K562 treated with DMSO at 1 percent for 4 hours (cell line): ENCODE measurements around the gene SEZ6L2. TPM values are rescaled to one million over a fixed set of nuclear protein-coding genes. Genes with fewer than 3 reads are reported as not detected.

Source experiments
- total RNA-seq: library from RNA; unstranded; fragments of 300-600 nt; gene quantifications from 2 replicates; pipeline ENCODE4 v1.2.3, GENCODE V29; 2022; ENCODE audit not compliant: insufficient read depth

SEZ6L2 gene
- total RNA-seq: 2.0 and 2.6 TPM in 2 replicates

DNA sequence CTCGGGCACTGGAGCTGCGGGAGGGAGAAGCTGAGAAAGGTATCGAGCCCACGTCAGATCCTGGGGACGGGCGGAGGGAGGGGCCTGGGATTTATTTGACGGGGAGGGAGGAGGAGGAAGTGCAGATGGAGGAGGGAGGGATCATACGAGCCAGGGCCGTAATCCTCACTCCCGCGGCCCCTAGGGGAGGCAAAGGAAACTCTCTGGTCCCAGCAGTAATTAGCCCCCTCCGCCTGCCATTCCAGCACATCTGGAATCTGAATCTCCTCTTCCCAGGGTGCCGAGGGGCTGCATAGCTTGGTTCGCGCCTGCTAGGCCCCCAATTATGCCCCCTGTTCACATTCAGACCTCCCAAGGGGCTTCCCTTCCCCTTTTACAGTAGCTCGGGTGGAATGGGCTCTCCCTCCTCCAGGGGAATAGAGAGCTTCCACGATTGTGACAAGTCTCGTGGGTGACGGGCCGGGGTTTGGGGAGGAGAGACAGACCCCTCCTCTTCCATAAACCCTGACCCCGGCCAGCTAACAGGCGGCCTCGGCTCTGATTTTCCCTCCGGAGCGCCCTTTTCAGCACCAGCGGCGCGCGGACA lies at the start of gene SEZ6L2:
SEZ6L2 (minus strand) TSS at position 35 of the 586 bp plus-strand sequence. CDS start 531 bp downstream, outside the sequence.

DNA sequence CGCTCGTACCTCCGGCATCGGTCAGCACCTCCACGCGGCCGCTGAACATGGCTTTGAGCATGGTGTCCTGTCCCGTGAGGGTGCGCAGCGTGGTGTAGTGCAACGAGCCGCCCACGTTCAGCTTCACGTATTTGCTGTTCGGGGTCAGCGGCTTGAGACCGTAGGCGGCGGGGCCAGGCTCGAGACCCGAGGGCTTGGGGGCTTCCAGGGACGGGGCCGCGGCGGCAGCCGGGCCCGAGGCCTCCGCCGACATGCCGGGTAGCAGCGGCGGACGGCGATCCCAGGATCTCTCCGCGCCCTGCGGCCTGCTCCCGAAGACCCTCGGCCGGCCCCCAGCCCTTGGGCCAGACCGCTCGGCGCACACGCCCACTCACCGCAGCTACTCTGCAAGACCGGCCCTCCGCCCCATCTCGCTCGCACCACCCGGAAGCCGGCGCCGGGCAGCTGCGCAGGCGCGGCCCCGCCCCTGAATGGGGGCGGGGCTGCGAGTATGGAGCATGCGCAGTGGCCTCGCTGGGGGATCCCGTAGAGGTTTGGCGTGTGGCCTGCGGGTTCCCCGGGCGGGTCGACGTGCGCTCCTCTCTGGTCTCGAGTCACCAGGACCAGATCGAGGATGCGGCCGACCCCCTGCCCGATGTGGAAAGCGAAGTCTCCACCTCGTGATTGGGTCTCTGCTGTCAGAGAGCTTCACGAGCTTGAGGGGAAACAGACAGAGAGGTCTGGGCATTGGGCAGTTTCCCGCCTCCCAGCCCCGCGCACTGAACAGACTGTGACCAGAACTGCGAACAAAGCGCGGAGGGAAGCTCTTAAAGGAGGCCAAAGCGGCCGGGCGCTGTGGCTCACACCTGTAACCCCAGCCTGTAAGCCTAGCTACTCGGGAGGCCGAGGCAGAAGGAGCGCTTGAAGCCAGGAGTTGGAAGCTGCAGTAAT lies 26.7 kb upstream of the SEZ6L2 start, which contains the start of gene KCTD13:
KCTD13 (minus strand) TSS at position 446 of the 930 bp plus-strand sequence; CDS start at position 253, 193 bp downstream.

GRCh38 chr16:29900102-29900887 lies 945 bp upstream of the SEZ6L2 start, which contains the start of gene ASPHD1:
TSS of gene ASPHD1 (plus strand) at chr16:29900488. CDS start at chr16:29900972, 484 bp downstream.

GRCh38 chr16:29862884-29863668 lies 36.3 kb downstream of the SEZ6L2 start, which contains the start of gene CDIPT:
TSS of gene CDIPT (minus strand) at chr16:29863226. CDS start at chr16:29862857, 369 bp downstream.

Other genes with a start within 250 kb of the SEZ6L2 start
- gene SPN, start 236.3 kb downstream of the SEZ6L2 start, total RNA-seq: 78.9 and 139 TPM in 2 replicates
- 240 and 278 TPM in 2 replicates for gene QPRT, start 220.4 kb downstream of the SEZ6L2 start, total RNA-seq
- gene C16orf54, start 153.6 kb downstream of the SEZ6L2 start, total RNA-seq: not detected in 2 replicates
- not detected in 2 replicates for gene ZG16, start 121.3 kb downstream of the SEZ6L2 start, total RNA-seq
- gene KIF22, start 108.8 kb downstream of the SEZ6L2 start, total RNA-seq: 108 and 120 TPM in 2 replicates
- 332 and 398 TPM in 2 replicates for gene MAZ, start 93.0 kb downstream of the SEZ6L2 start, total RNA-seq
- 0.56 and 1.9 TPM in 2 replicates for gene PRRT2, start 87.4 kb downstream of the SEZ6L2 start, total RNA-seq
- 18.3 and 23.1 TPM in 2 replicates for gene PAGR1, start 83.4 kb downstream of the SEZ6L2 start, total RNA-seq
- 5.2 and 6.8 TPM in 2 replicates for gene MVP, start 79.1 kb downstream of the SEZ6L2 start, total RNA-seq
- 76.7 and 91.4 TPM in 2 replicates for gene CDIPT, start 36.3 kb downstream of the SEZ6L2 start, total RNA-seq
- not detected in 2 replicates for gene ASPHD1, start 938 bp upstream of the SEZ6L2 start, total RNA-seq
- 25.5 and 29.5 TPM in 2 replicates for gene KCTD13, start 26.7 kb upstream of the SEZ6L2 start, total RNA-seq
- gene TMEM219, start 62.5 kb upstream of the SEZ6L2 start, total RNA-seq: 135 and 156 TPM in 2 replicates
- 38.2 and 41.0 TPM in 2 replicates for gene TAOK2, start 74.3 kb upstream of the SEZ6L2 start, total RNA-seq
- 17.1 and 21.6 TPM in 2 replicates for gene HIRIP3, start 96.1 kb upstream of the SEZ6L2 start, total RNA-seq
- gene INO80E, start 96.7 kb upstream of the SEZ6L2 start, total RNA-seq: 82.3 and 93.3 TPM in 2 replicates
- gene DOC2A, start 111.5 kb upstream of the SEZ6L2 start, total RNA-seq: 0.90 and 3.2 TPM in 2 replicates
- gene C16orf92, start 123.6 kb upstream of the SEZ6L2 start, total RNA-seq: not detected in 2 replicates
- 1.1 and 1.9 TPM in 2 replicates for gene TLCD3B, start 131.7 kb upstream of the SEZ6L2 start, total RNA-seq
- 2,294 and 2,366 TPM in 2 replicates for gene ALDOA, start 166.2 kb upstream of the SEZ6L2 start, total RNA-seq
- 274 and 297 TPM in 2 replicates for gene PPP4C, start 176.4 kb upstream of the SEZ6L2 start, total RNA-seq
- gene TBX6, start 192.4 kb upstream of the SEZ6L2 start, total RNA-seq: 0.52 TPM in 1 of 2 replicates, not detected in the other
- gene YPEL3, start 196.7 kb upstream of the SEZ6L2 start, total RNA-seq: 79.8 and 89.6 TPM in 2 replicates
- gene GDPD3, start 214.0 kb upstream of the SEZ6L2 start, total RNA-seq: 1.5 TPM in 2 replicates
- gene MAPK3, start 223.7 kb upstream of the SEZ6L2 start, total RNA-seq: 46.3 and 68.0 TPM in 2 replicates